Heart right ventricle (tissue), 16 donors: ENCODE results near the gene SSC5D. TPM values are rescaled to one million over a fixed set of nuclear protein-coding genes. Genes with fewer than 3 reads are reported as not detected.

Source experiments
- ATAC-seq, 8 donors: fragments of 200-7000 bp; cut with Tn5 transposase; one replicate each; pipeline ENCODE4 v1.9.1; 2020; ENCODE audit warnings: mild to moderate bottlenecking in 8 of 8, moderate library complexity in 8 of 8, moderate number of reproducible peaks in 1 of 8
- DNase-seq, 2 donors: peaks; one replicate each; pipeline ENCODE4 v3.0.0-alpha.2; 2020
- H3K27ac ChIP-seq, 10 donors: fragments of 200-600 bp; sonication (generic) in 2 of 10; one replicate each; pipeline versions ENCODE4 v1.5.0 to v1.8.0; 2020 to 2022; ENCODE audit warnings: mild to moderate bottlenecking in 3 of 10
- H3K27me3 ChIP-seq, 7 donors: fragments of 200-600 bp; one replicate each; pipeline ENCODE4 v1.8.0; 2021 to 2022; ENCODE audit warnings: mild to moderate bottlenecking in 2 of 7
- H3K36me3 ChIP-seq, 9 donors: fragments of 200-600 bp; sonication (generic) in 1 of 9; one replicate each; pipeline versions ENCODE4 v1.5.0 to v1.8.0; 2020 to 2022; ENCODE audit warnings: mild to moderate bottlenecking in 2 of 9
- H3K4me1 ChIP-seq, 9 donors: fragments of 200-600 bp; sonication (generic) in 1 of 9; one replicate each; pipeline versions ENCODE4 v1.5.0 to v1.8.0; 2020 to 2022; ENCODE audit warnings: mild to moderate bottlenecking in 4 of 9
- H3K4me3 ChIP-seq, 10 donors: fragments of 200-600 bp; sonication (generic) in 2 of 10; one replicate each; pipeline versions ENCODE4 v1.5.0 to v1.8.0; 2020 to 2022; ENCODE audit warnings: mild to moderate bottlenecking in 7 of 10, moderate library complexity in 2 of 10
- H3K9me3 ChIP-seq, 11 donors: fragments of 200-600 bp in 10 of 11; sonication (generic) in 2 of 11; one replicate each; pipeline versions ENCODE4 v1.5.0 to v1.8.0; 2013 to 2022; ENCODE audit warnings: mild to moderate bottlenecking in 2 of 11, control low read depth in 1 of 11, moderate library complexity in 1 of 11
- CTCF ChIP-seq, 9 donors: fragments of 200-600 bp; sonication (generic) in 2 of 9; IDR thresholded peaks; one replicate each; pipeline versions ENCODE4 v1.5.0 to v1.8.0; 2021 to 2022; ENCODE audit warnings: antibody characterized with exemption in 9 of 9, mild to moderate bottlenecking in 5 of 9, moderate library complexity in 1 of 9
- WGBS, 2 donors: extraction: QIAGEN DNeasy Blood & Tissue Kit; methylation state at CpG; one replicate each; pipeline ENCODE4 v1.1.7; 2013; ENCODE audit warnings: inconsistent platforms in 1 of 2; 5-methylcytosine and 5-hydroxymethylcytosine counted together
- intact Hi-C, 10 donors: fragments of 100-400 bp; cut with DNase I; formaldehyde crosslinking; loops; one replicate each; pipeline versions ENCODE4 v1.11.1 to v1.14.2; 2022
- polyA plus RNA-seq, 2 donors: library from polyadenylated mRNA; stranded (reverse); fragments of 200-250 nt; gene quantifications; one replicate each; pipeline ENCODE4 v1.2.3, GENCODE V29; 2013
- total RNA-seq, 10 donors: library from RNA; stranded (reverse); fragmentation: NEBNext Ultra II Directional in 3 of 10; extraction: Animal tissue kit (Norgen Biotek cat#: 25700) in 3 of 10; gene quantifications; one replicate each; pipeline versions ENCODE4 v1.2.1 to v1.2.4, GENCODE V29; 2021 to 2023
- donor health status: Arrhythmogenic right ventricular cardiomyopathy.
- donor health status: ischemic (EF 13 %, LVEDD 7.1; RV severe dilation, severe dysfunction).
- donor health status: healthy with polysubstance abuse.
- donor health status: DM: no; HTN: yes; CAD: no.
- donor health status: DM: no; HTN: no; CAD: no.
- donor health status: ischemic (EF 25% LVEDD 6.9; RV normal size, moderate dysfunction).
- donor health status: ischemic (EF 25% LVEDD 5.7; RV mildly dilated, moderate dysfunction).
- donor health status: healthy.
- donor health status: DM: yes; HTN: yes; CAD: no.
- donor health status: Ischemic cardiomyopathy.
- donor health status: ischemic (EF 35%, LVEDD 5.7; RV mildly dilated, moderate dysfunction).
- donor health status: nonischemic (EF 11% LVEDD 7.7; RV severe dilation, severe dysfunction).
- donor health status: DM: yes; HTN: yes; CAD: no.
- donor health status: PGD.
- donor health status: ischemic (EF 29% LVEDD 5.4; RV normal size, mild dysfunction).
- donor health status: nonischemic (EF 23%, LVEDD 6.1; RV moderate dilation, normal function).

SSC5D gene
- total and polyA plus RNA-seq, 12 donors = 0.72 to 6.5 (median 3.6) TPM

- ATAC-seq = no peak
- H3K27ac ChIP-seq = no peak overlapping the region
- H3K27me3 ChIP-seq = peaks cover 17 to 37% (median 30%) of the 10 kb centered on the region in 7 donors
- 92 to 93% methylated on average over 12 of the region's 12 CpGs for WGBS, 2 donors
- H3K36me3 ChIP-seq = peaks cover 0 to 19% (median 0%) of the 10 kb centered on the region in 9 donors
- no peak overlapping the region for H3K4me3 ChIP-seq
- peaks cover 4 to 14% (median 11%) of the 10 kb centered on the region in 9 donors for H3K4me1 ChIP-seq
- intact Hi-C loops = loop anchor here in 1 of 10 donors (10.0 kb wide), 1 partner anchor 319 kb away; no protein-coding TSS in a partner anchor
- no peaks in the 10 kb centered on the region for H3K9me3 ChIP-seq
- TF ChIP-seq CTCF (IDR thresholded peaks at IDR 0.05) = no peak
- no peak for DNase-seq
These were observed 34.5 kb upstream of the SSC5D start for GRCh38 chr19:55453511-55454260.

GRCh38 chr19:55454787-55455243 is 33.4 kb upstream of the SSC5D start:
- no peak overlapping the region for H3K4me3 ChIP-seq
- DNase-seq = peak in 1 of 2 donors; percentile 43
- intact Hi-C loops = loop anchor here in 1 of 10 donors (10.0 kb wide), 1 partner anchor 320 kb away; no protein-coding TSS in a partner anchor
- H3K27me3 ChIP-seq = peaks cover 13 to 29% (median 23%) of the 10 kb centered on the region in 7 donors
- H3K9me3 ChIP-seq = no peaks in the 10 kb centered on the region
- peak in 8 of 9 donors; percentile 25 to 60 (median 52) for TF ChIP-seq CTCF (IDR thresholded peaks at IDR 0.05)
- peaks cover 0 to 19% (median 0%) of the 10 kb centered on the region in 9 donors for H3K36me3 ChIP-seq
- ATAC-seq = peak in 1 of 8 donors; percentile 36
- no peak overlapping the region for H3K27ac ChIP-seq
- peaks cover 7 to 19% (median 12%) of the 10 kb centered on the region in 9 donors for H3K4me1 ChIP-seq
- 77 to 78% methylated on average over 14 of the region's 14 CpGs for WGBS, 2 donors

- no peak overlapping the region for H3K4me3 ChIP-seq
- 91 to 92% methylated on average over 11 of the region's 11 CpGs for WGBS, 2 donors
- peaks cover 8 to 28% (median 21%) of the 10 kb centered on the region in 9 donors for H3K4me1 ChIP-seq
- no peaks in the 10 kb centered on the region for H3K9me3 ChIP-seq
- peaks cover 12 to 27% (median 23%) of the 10 kb centered on the region in 7 donors for H3K27me3 ChIP-seq
- no peak for ATAC-seq
- TF ChIP-seq CTCF (IDR thresholded peaks at IDR 0.05) = no peak
- intact Hi-C loops = loop anchor here in 1 of 10 donors (10.0 kb wide), 1 partner anchor 321 kb away; no protein-coding TSS in a partner anchor
- no peak for DNase-seq
- H3K36me3 ChIP-seq = peaks cover 0 to 19% (median 0%) of the 10 kb centered on the region in 9 donors
- no peak overlapping the region for H3K27ac ChIP-seq
These were observed 32.5 kb upstream of the SSC5D start for GRCh38 chr19:55455576-55456235.

DNA sequence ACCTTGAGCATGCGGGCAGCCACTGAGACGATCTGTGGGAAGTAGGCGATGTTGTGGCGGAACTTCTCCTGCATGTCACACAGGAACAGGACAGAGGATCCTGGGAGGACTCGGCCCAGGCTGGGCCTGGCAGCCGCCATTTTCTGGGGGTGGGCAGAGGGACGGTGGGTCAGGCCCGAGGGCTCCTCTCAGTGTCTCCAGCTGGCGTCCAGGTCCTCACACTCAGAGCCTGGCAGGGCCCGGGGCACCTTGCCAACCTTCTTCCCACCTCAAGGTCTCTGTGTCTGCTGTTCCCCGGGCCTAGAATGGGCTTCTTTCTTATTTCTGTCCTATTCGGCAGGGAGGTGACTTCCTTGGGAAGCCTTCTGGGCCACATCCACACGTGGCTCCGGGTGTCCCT is 31.9 kb upstream of the SSC5D start:
- Histone ChIP-seq H3K27me3 (peaks cover 12 to 21% (median 17%) of the 10 kb centered on the region in 7 donors), H3K9me3 (no peaks in the 10 kb centered on the region), H3K27ac (no peak overlapping the region), H3K4me3 (no peak overlapping the region), H3K36me3 (peaks cover 0 to 19% (median 0%) of the 10 kb centered on the region in 9 donors), H3K4me1 (peaks cover 7 to 32% (median 27%) of the 10 kb centered on the region in 9 donors)
- intact Hi-C loops = loop anchor here in 1 of 10 donors (10.0 kb wide), 1 partner anchor 322 kb away; no protein-coding TSS in a partner anchor
- no peak for TF ChIP-seq CTCF (IDR thresholded peaks at IDR 0.05)
- no peak for DNase-seq
- ATAC-seq = no peak
- WGBS, 2 donors = 90 to 91% methylated on average over 11 to 14 of the region's 14 CpGs
